GM19397 (cell line): Measurements from ENCODE around the gene ARMC10.
"Not testable (repeated sequence)": the region's sequence is repeated elsewhere in the genome, so short reads cannot be mapped to it uniquely, and the experiment has no call there.

Experiments
- ATAC-seq: cut with Tn5 transposase; IDR thresholded peaks from one replicate; pipeline ENCODE4 v1.9.1; 2021; ENCODE audit warnings: mild to moderate bottlenecking, moderate library complexity; ENCODE audit not compliant: unreplicated experiment

ARMC10 gene

DNA sequence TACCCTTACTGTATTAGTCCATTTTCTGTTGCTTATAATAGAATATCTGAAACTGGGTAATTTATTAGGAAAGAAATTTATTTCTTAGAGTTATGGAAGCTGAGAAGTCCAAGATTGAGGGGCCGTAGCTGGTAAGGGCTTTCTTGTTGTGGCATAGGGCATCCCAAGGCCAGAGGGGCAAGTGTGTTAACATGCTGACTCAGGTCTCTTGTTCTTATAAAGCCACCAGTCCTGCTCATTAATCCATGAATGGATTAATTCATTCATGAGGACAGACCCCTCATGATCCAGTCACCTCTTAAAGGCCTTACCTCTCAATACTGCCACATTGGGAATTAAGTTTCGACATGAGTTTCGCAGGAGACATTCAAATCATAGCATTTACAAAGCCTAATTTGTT is 2.4 kb downstream of the ARMC10 start:
- no peak for ATAC-seq

DNA sequence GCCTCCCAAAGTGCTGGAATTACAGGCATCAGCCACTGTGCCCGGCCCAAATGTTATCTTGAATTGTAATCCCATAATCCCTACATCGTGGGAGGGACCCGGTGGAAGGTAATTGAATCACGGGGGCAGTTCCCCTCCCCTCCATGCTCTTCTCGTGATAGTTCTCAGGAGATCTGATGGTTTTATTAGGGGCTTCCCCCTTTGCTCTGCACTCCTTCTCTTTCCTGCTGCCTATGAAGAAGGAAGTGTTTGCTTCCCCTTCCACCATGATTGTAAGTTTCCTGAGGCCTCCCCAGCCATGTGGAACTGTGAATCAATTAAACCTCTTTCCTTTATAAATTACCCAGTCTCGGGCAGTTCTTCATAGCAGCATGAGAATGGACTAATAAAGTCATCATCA is 3.3 kb downstream of the ARMC10 start:
- ATAC-seq, result not testable (repeated sequence)

DNA sequence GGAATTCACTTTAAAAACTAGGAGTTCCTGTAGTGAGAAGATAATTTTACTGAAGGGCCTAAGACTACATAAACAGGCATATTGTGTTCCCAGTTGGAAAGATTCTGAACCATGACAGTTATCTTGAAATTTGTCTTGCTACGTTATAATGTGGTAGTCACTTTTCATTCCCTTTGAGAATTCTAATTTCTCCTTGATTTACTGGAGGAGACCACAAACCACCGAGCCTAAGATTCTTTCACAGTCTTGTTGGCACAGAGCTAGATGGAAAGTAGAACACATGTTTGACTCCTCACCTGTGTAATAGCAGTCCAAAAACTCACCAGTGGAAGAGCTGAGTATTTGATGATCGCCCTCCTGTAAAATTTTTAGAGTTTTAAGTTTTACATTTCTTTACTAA is 4.9 kb downstream of the ARMC10 start:
- no peak for ATAC-seq

DNA sequence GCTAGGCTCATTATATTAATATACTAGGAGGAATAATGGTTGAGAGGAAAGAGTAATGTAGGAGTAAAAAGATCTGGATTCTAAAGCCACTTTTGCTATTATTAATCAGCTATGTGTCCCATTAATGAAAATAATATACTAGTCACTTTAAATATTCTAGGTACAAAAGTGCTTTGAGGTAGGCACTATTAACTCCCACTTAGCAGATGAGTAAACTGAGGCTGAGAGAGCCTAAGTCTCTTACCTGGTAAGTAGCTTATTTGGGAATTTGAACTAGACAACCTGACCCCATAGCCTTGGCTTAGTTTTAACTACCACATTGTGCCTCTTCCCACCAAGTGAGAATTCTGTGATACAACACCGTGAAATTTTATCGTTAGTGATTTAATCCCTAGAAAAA is 6.0 kb downstream of the ARMC10 start:
- ATAC-seq, result no peak

DNA sequence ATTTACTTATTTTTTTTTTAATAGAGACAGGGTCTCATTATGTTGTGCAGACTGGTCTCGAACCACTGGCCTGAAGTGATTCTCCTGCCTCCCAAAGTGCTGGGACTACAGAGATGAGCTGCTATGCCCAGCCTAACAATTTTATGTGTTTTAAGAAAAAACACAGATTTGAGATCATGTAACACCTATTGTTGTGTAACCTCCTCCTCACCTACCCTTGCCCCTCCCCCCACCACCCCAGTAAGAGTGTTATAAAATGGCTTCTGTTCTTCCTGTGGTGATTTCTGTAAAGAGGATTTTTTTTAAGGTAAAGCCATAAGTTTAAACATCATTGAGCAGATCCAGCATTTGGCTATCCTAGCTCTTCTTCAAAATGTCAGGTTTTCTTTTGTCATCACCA is 7.6 kb downstream of the ARMC10 start:
- no peak for ATAC-seq

DNA sequence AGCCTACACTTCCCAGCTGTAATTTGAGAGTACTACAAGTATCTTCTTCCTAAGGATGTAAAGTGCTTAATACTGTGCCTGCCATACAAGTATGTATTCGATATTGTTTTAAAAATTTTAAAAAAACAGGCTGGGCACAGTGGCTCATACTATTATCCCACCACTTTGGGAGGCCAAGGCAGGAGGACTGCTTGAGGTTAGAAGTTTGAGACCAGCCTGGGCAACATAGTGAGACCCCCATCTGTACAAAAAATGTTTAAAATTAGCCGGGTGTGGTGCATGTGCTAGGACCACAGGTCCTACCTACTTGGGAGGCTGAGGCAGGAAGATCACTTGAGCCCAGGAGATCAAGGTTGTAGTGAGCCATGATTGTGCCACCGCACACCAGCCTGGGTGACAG is 8.3 kb downstream of the ARMC10 start:
- no peak for ATAC-seq

DNA sequence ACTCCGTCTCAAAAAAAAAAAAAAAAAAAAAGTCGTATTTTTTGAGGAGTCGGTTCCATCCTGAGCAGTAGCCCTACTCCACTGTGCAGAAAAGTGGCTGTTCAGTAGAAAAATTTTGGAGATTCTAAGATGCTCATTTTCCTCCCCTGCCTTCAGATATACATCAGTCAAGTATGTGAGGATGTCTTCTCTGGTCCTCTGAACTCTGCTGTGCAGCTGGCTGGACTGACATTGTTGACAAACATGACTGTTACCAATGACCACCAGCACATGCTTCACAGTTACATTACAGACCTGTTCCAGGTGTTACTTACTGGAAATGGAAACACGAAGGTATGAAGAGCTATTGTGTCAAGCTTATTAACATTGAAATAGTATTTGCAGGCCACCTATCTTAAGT is 17.4 kb downstream of the ARMC10 start:
- not testable (repeated sequence) for ATAC-seq

DNA sequence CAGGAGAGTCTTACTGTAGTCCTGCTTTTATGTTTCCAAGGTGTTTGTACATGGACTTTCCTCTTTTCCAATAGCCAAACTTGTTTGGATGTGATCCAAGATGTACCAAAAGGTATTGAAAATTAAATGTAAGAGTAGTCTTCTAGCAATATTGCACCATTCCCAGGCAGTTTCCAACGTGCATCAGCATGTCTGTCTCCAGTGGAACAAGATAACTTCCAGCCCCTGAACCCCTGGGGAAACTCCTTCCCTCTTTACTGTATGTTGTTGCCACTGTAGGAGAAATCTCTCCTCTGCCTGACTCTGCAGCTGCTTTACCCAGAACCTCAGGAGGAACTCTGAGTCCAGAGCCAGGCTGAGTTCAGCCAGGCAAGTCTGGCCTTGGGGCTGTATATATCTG is 18.5 kb downstream of the ARMC10 start:
- no peak for ATAC-seq

DNA sequence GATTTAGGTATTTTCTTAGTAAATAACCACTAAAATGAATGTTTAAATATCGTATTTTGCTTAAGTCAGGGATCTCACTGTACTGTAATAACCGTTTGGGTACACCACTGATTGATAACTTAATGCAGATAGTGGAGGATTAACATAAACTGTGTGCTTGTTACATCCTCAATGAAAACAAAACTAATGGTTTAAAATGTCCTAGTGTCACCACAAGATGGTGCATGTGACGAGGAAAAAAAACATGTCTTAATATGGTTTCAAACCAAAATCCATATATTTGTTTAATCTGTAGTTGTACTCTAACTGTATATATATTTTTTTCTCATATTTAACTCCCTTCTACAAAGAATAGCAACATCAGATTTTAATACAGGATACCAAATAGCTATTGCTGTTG is 19.2 kb downstream of the ARMC10 start:
- no peak for ATAC-seq

DNA sequence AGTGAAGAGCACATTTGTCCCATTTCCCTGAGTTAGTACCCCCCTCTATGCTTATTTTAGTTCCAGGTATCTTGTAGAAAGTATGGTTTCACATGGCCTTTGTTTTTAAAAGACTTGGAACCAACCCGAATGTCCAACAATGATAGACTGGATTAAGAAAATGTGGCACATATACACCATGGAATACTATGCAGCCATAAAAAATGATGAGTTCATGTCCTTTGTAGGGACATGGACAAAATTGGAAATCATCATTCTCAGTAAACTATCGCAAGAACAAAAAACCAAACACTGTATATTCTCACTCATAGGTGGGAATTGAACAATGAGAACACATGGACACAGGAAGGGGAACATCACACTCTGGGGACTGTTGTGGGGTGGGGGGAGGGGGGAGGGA is 20.6 kb downstream of the ARMC10 start:
- ATAC-seq, result not testable (repeated sequence)

DNA sequence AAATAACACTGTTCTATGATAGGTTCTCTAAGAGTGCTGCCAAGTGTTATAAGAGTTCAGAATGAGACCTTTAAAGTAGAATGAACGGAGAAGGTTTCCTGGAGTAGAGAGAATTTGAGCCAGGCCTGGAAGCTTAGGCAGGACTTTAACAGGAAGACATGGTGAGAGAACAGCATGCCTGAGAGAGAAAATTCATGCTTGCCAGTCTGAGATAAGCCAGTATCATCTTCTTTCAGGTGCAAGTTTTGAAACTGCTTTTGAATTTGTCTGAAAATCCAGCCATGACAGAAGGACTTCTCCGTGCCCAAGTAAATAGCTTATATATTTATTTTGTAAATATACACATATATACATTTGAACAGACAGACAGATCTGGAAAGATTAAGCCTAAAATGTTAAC is 22.1 kb downstream of the ARMC10 start:
- no peak for ATAC-seq

DNA sequence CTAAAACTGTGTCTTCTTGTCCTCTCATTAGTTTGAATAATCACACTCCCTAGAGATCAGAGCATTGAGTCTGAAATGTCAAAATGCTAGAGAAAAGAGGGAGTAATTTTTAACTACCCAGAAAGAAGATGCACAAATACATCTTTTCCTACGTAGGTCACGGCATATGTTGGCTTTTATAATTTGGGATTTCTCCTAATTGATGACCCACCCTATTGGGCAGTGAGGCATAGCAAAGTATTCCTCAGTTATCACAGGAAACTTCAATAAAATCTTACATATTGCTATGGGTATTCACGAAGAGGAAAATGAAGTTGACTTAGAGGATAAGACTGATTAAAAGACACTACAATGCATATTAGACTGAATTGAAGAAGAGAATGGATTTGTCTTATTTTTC is 25.4 kb downstream of the ARMC10 start:
- no peak for ATAC-seq

DNA sequence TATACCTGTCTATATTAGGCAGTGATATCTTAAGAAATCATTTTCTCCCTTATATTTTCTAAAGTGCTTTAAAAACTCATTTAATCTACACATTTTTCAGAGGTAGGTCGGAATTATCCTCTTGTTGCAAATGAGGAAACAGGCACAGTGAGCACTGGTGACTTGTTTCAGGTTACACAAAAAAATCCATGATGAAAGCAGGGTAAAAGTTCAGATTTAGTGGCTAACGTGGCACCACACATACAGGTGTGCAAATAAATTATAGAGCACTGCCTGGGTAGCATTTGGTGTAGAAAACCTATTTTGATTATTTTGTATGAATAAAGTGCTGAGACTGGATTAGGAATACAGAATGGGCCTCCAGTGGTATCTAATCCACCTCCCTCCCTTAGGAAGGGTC is 26.6 kb downstream of the ARMC10 start:
- no peak for ATAC-seq

DNA sequence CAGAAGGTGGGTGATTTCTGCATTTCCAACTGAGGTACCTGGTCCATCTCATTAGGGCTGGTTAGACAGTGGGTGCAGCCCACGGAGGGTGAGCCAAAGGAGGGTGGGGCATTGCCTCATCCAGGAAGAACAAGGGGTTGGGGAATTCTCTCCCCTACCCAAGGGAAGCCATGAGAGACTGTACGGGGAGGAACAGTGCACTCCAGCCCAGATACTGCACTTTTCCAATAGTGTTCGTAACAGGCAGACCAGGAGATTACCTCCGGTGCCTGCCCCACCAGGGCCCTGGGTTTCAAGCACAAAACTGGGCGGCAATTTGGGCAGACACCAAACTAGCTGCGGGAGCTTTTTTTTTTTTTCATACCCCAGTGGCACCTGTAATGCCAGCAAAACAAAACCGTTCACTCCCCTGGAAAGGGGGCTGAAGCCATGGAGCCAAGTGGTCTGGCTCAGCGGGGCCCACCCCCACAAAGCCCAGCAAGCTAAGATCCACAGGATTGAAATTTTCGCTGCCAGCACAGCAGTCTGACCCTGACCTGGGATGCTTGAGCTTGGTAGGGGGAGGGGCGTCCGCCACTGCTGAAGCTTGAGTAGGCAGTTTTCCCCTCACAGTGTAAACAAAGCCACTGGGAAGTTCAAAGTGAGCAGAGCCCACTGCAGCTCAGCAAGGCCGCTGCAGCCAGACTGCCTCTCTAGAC is 31.2 kb downstream of the ARMC10 start:
- no peak for ATAC-seq

DNA sequence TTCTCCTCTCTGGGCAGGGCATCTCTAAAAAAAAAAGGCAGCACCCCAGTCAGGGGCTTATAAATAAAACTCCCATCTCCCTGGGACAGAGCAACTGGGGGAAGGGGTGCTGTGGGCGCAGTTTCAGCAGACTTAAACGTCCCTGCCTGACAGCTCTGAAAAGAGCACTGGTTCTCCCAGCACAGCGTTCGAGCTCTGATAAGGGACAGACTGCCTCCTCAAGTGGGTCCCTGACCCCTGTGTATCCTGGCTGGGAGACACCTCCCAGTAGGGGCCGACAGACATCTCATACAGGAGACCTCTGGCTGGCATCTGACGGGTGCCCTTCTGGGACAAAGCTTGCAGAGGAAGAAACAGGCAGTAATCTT is 31.7 kb downstream of the ARMC10 start:
- not testable (repeated sequence) for ATAC-seq

DNA sequence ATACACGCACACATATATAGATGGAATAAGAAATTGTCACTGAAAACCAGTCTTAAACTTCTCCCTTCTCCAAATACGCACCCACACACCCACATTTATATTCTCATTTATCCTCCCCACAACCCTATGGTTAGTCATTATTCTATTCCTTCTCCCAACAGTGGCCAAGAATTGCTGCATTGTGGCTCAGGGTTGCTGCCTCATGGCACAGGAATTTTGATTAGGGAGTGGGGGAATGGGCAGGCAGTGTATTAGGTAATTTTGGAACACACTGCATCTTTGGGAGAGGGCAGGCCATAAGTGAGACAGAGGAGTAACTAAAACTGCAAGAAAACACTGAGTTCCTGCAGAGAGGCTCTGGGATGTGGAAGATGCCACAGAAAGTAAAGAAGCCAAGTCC is 38.2 kb downstream of the ARMC10 start:
- no peak for ATAC-seq

DNA sequence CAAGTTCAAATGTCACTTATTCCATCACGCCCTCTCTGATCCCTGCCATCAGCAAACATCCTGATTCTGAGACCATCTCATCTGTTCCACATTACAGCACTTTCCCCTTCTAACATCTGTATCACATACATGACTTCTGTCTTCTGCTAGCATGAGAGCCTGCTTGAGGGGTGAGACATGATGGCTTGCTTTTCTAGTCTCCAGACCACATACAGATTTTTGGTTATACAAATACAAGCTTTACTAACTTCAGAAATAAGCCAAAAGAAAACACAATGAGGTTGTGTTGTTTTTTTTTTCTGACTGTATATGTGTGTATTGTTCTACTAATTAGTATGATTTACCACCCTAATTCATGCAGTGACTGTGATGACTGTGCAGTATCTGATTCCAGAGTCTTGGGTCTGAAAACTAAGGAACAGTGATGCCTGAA is 39.7 kb downstream of the ARMC10 start:
- ATAC-seq, result no peak

DNA sequence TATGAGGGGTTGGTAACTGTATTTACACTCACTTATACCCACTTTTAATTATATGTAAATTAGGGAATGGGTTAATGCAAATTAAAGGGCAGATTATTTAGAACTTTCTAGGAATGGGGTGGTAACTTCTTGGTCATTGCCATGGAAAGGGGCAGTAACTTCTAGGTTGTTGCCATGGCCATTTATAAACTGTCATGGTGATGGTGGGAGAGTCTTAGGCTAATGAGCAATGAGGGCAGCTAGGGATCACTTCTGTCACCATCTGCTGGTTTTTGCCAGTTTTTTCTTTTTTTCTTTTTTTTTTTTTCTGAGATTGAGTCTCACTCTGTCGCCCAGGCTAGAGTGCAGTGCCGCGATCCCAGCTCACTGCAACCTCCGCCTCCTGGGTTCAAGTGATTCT is 40.8 kb downstream of the ARMC10 start:
- ATAC-seq, result no peak

DNA sequence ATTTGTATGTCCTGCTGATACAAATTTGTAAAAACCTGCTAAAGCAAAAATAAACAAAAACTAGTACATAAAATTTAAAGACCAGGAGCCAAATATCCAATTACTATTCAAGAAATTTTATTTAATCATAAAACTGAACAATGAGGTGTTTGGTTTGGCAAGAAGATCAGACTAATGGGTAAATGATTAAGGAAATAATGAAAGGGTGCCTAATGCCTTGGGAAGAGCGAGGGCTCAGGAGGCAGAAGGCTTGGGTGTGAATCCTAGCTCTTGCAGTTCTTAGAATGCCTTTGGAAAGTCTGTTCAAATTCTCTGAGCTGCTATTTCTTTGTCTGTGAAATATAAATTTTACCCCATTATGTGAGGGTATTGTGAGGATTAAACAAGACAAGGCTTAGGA is 41.6 kb downstream of the ARMC10 start:
- no peak for ATAC-seq

DNA sequence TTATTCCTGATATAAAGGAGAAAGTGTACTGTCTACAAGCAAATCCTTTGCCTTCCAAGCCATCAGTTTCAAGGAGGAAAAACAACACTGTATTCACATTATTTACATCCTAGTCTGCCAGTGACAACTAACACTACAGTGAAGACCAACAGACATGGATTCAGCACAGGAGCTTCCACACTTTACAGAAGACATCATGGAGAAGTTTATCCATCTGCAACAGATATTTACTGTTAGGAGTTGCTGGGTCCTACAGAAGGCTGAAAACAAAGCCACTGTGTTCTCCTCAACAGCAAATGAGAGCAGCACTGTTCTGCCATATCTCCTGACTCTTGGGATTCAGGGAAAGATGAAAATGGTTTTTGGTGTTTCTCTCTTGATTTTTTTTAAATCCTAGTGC is 42.1 kb downstream of the ARMC10 start:
- no peak for ATAC-seq

DNA sequence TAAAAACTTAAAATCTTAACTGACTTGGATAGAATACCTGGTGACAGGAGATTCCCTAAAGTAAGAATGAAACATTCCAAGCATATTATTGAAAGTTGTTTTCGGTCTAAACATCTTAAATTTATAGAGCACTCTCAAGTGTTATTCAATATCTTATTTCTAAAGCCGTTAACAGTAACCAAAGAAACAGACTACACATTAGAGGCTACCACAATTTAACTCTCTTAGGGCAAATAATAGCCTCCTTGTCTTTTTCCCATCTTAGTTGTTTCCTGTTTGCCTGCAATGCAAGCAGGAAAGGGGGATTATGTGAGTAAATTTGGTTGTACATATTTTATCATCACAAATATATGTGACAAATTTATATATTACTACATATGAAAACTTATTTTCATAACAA is 42.5 kb downstream of the ARMC10 start:
- ATAC-seq, result no peak

DNA sequence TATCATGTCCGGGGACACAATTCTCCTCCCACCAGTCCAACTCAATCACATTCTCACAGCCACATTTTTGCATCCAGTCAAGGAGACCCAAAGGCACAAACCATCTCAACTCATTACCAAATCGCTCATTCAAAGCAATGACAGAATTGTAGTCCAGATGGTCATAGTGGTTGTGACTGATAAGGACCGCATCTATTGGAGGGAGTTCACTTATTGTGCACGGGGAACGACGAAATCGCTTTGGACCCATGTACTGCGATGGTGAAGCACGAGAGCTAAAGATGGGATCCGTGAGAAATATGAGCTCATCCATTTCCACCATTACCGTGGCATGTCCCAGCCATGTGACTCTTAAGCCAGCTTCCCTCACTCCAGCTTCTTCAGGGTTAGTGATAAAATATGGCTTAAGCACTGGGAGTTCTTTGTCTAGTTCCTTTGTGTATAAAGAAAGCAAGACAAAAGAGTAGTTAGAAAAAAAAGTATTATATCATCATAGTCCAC is 44.9 kb downstream of the ARMC10 start:
- ATAC-seq, result no peak

DNA sequence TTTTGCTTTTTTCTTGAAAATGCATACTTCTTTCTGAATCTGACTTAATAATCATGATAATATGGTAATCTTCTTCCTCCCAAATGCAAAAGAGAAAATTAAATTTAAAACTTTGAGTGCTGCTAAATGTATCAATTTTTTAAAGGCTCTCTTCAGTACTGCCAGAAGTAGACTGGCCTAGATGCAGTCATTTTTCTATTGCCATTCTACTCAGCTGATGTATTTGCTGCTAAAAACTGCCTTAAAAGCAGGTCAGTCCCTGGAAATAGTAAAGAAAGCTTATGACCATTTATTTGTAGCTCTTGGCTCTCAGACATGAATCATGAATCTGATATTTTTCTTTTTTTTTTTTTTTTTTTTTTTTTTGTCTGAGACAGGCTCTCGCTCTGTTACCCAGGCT is 45.4 kb downstream of the ARMC10 start:
- no peak for ATAC-seq
